Activated T-cell treated with anti-CD3 and anti-CD28 coated beads, Interleukin-2, amount 50 U/mL, for 4 hours (primary cell): ENCODE measurements around the gene CCN5. TPM values are rescaled to one million over a fixed set of nuclear protein-coding genes. Genes with fewer than 3 reads are reported as not detected.

Experiments used
- ATAC-seq, 2 donors: fragments of 200-7000 bp; cut with Tn5 transposase; one replicate each; pipeline ENCODE4 v1.10.0; 2021
- DNase-seq: peaks from one replicate; pipeline ENCODE4 v3.0.0-alpha.2; 2020
- H3K27me3 Mint-ChIP-seq: one replicate; pipeline ENCODE4 v1.8.0; 2021; ENCODE audit warnings: low read depth, mixed read lengths
- H3K36me3 Mint-ChIP-seq: one replicate; pipeline ENCODE4 v1.8.0; 2022; ENCODE audit warnings: mixed read lengths; ENCODE audit not compliant: insufficient read depth
- H3K4me1 Mint-ChIP-seq: one replicate; pipeline ENCODE4 v1.8.0; 2021; ENCODE audit warnings: low read depth, mixed read lengths
- H3K4me3 Mint-ChIP-seq: one replicate; pipeline ENCODE4 v1.8.0; 2021; ENCODE audit warnings: mild to moderate bottlenecking, moderate library complexity, mixed read lengths
- H3K9me3 Mint-ChIP-seq: one replicate; pipeline ENCODE4 v1.8.0; 2021; ENCODE audit warnings: mixed read lengths
- total RNA-seq, 3 donors: library from RNA; stranded (reverse); gene quantifications; one replicate each; pipeline ENCODE4 v1.2.1, GENCODE V29; 2021

The CCN5 gene
- total RNA-seq, 3 donors from 2014 or later = 0.15 TPM; not detected in 2

- DNase-seq (no peak), ATAC-seq (no peak)
- no peaks in the 10 kb centered on the region for H3K36me3 Mint-ChIP-seq
- H3K27me3 Mint-ChIP-seq = no peaks in the 10 kb centered on the region
- H3K9me3 Mint-ChIP-seq = peaks cover 3% of the 10 kb centered on the region
- H3K4me1 Mint-ChIP-seq = peaks cover 13% of the 10 kb centered on the region
- no peak overlapping the region for H3K4me3 Mint-ChIP-seq
Measured at GRCh38 chr20:44731657-44732056, 16.5 kb downstream of the CCN5 start.

- peaks cover 16% of the 10 kb centered on the region for H3K4me1 Mint-ChIP-seq
- peaks cover 3% of the 10 kb centered on the region for H3K9me3 Mint-ChIP-seq
- peak; percentile 36 to 44 for ATAC-seq
- DNase-seq = no peak
- no peaks in the 10 kb centered on the region for H3K36me3 Mint-ChIP-seq
- no peak overlapping the region for H3K4me3 Mint-ChIP-seq
- no peaks in the 10 kb centered on the region for H3K27me3 Mint-ChIP-seq
Measured at GRCh38 chr20:44732327-44732726, 17.2 kb downstream of the CCN5 start.

- H3K36me3 Mint-ChIP-seq = no peaks in the 10 kb centered on the region
- no peaks in the 10 kb centered on the region for H3K27me3 Mint-ChIP-seq
- no peak overlapping the region for H3K4me3 Mint-ChIP-seq
- peaks cover 17% of the 10 kb centered on the region for H3K4me1 Mint-ChIP-seq
- peaks cover 3% of the 10 kb centered on the region for H3K9me3 Mint-ChIP-seq
- DNase-seq = peak; percentile 45
- peak; percentile 58 to 63 for ATAC-seq
Measured at GRCh38 chr20:44733341-44734069, 18.3 kb downstream of the CCN5 start.

DNA sequence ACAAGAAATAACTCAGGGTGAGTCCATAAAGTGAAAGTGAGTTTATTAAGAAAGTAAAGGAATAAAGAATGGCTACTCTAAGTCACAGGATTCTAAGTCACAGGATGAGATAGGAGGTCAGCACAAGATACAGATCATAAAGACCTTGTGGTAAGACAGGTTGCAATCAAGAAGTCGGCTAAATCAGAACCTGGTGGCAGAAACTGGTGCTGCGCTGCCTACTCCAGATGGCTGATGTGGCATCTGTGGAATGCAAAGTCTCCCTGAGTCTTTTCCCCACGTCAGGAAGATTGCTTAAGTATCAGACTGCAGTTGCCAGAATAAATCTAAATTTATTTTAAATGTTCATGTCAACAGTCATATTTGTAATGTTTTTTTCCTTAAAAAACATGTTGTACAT lies 19.8 kb downstream of the CCN5 start:
- H3K4me3 Mint-ChIP-seq = no peak overlapping the region
- ATAC-seq (no peak), DNase-seq (no peak)
- peaks cover 3% of the 10 kb centered on the region for H3K9me3 Mint-ChIP-seq
- no peaks in the 10 kb centered on the region for H3K27me3 Mint-ChIP-seq
- peaks cover 20% of the 10 kb centered on the region for H3K4me1 Mint-ChIP-seq
- H3K36me3 Mint-ChIP-seq = no peaks in the 10 kb centered on the region

DNA sequence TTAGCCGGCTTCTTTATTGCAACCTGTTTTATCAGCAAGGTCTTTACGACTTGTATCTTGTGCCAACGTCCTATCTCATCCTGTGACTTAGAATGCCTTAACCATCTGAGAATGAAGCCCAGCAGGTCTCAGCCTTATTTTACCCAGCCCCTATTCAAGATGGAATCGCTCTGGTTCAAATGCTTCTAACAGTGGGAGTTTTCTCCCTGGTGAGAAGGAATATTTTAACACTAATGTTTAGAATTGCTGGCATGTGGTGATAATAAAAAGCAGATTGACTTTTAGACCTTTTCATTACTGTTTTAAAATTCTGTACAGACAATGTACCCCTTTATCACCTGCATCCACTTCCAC lies 20.6 kb downstream of the CCN5 start:
- Mint-ChIP-seq H3K9me3 (peaks cover 3% of the 10 kb centered on the region), H3K36me3 (no peaks in the 10 kb centered on the region), H3K4me1 (peaks cover 20% of the 10 kb centered on the region), H3K4me3 (peak overlapping the region; percentile 41), H3K27me3 (no peaks in the 10 kb centered on the region)
- no peak for DNase-seq
- ATAC-seq = no peak

GRCh38 chr20:44736170-44737021 lies 21.2 kb downstream of the CCN5 start:
- peaks cover 20% of the 10 kb centered on the region for H3K4me1 Mint-ChIP-seq
- DNase-seq (no peak), ATAC-seq (peak; percentile 64 to 68)
- peak overlapping the region; percentile 41 for H3K4me3 Mint-ChIP-seq
- H3K9me3 Mint-ChIP-seq = peaks cover 3% of the 10 kb centered on the region
- H3K36me3 Mint-ChIP-seq = no peaks in the 10 kb centered on the region
- no peaks in the 10 kb centered on the region for H3K27me3 Mint-ChIP-seq

DNA sequence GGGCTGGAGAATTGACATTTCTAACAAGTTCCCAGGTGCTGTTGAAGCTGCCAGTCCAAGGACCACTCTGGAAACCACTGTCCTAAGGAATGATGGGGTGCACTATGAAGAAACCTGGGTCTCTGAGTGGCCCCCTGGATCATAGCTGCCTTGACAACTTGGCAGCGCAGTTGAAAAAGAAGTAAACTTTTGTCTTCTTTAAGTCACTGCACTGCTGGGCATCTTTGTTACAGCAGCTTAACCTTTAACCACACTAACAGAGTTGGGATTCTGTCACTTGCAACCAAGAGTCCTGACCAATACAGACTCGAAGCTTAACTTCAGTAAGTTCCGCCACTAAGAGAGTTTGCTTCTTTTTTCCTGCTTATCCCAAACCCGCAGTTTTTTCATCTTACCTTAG lies 21.9 kb downstream of the CCN5 start:
- H3K9me3 Mint-ChIP-seq = peaks cover 3% of the 10 kb centered on the region
- no peak overlapping the region for H3K4me3 Mint-ChIP-seq
- ATAC-seq (no peak), DNase-seq (no peak)
- H3K4me1 Mint-ChIP-seq = peaks cover 20% of the 10 kb centered on the region
- H3K27me3 Mint-ChIP-seq = no peaks in the 10 kb centered on the region
- H3K36me3 Mint-ChIP-seq = no peaks in the 10 kb centered on the region

DNA sequence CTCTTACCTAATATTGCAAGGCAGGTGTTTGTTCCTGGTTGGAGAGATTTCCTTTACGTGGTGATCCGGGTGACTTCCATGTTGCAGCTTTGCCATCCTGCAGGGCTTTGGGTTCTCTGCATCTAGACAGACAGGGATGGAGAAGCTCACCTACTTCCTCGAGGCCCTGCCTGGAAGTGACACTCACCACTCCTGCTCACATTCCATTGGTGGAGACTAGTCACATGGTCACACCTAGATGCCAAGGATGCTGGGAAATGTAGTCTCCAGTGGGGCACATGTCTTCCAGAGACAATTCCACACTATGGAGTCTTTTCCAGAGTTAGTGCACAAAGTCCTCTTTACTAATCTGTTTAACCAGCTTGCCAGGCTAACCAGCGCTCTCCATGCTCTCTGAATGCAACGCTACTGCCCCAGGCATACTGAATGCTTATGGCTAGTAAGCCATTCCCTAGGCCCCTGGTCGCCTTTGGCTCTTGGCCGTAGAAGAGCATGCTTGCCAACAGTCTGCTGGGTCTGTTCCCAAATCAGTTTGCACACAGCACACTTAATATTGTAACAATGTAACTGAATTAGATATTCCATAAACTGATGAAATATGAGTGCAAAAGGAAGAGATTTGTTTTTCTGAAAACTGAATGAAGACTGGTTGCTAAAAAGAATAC lies 23.8 kb downstream of the CCN5 start:
- H3K36me3 Mint-ChIP-seq = no peaks in the 10 kb centered on the region
- H3K4me3 Mint-ChIP-seq = no peak overlapping the region
- no peak for DNase-seq

DNA sequence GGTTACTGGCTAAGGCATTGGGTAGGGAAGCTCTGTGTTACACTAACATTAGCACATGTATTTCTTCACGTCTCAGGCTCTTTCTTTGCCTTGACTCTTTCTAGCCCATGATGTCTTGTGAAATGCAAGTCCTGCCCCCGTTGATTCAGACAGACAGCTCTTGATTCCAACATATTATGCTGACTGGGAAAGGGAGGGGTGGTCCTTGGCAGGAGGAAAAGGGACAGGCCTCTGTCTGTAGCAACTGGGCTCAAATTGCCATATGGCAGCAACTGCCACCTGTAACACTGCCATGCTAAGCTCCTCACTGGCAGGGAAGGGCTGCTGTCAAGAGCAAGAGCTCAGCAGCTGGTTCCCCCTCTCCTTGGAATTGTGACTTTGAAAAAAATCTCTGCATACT lies 24.8 kb downstream of the CCN5 start:
- Mint-ChIP-seq H3K4me3 (no peak overlapping the region), H3K36me3 (no peaks in the 10 kb centered on the region), H3K9me3 (peaks cover 3% of the 10 kb centered on the region), H3K4me1 (peaks cover 17% of the 10 kb centered on the region), H3K27me3 (peaks cover 9% of the 10 kb centered on the region)
- ATAC-seq (no peak), DNase-seq (no peak)

More for the DNA sequence above, 23.8 kb downstream of the CCN5 start:
- H3K4me1 Mint-ChIP-seq = peaks cover 14% of the 10 kb centered on the region
- peaks cover 3% of the 10 kb centered on the region for H3K9me3 Mint-ChIP-seq
- peaks cover 3% of the 10 kb centered on the region for H3K27me3 Mint-ChIP-seq
- ATAC-seq = peak; percentile 56 to 66

DNA sequence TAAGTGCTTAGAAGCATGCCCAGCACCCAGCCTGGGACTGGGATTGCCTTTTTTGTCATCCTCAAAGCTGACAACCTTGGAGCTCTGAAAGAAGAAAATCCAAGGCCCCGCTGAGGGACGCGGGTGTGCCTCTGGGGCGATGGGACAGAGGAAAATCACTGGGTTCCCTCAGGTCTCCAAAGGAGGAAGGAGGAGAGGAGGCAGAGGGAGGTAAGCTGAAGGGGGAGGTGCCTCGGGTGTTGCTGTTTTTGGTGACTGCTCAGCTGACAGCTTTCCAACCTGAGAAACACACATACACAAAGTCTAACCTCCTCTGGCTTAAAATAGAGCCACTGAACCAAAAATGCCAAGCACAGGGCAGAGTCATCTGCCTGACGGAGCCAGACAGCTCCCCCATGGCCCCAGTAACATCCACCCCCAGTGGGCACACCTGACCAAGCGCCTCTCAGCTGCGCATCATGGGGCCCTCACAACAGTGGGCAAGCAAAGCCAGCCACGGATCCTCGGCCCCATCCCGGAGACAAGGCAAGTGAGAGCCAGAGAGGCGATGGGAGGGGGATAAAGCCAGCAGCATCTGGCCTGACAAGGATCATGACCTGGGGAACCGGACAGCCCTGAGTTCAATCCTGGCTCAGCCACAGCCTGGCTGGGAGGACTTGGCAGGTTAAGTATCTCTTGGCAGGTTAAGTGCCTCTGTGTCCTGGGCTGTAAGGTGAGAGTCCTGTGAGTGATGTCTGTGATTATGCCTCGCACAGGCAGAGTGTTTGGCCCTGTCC lies 27.3 kb downstream of the CCN5 start:
- ATAC-seq (no peak), DNase-seq (no peak)

GRCh38 chr20:44743080-44743701 lies 28.0 kb downstream of the CCN5 start:
- DNase-seq (no peak), ATAC-seq (no peak)
- Mint-ChIP-seq H3K27me3 (peaks cover 20% of the 10 kb centered on the region), H3K4me3 (no peak overlapping the region), H3K4me1 (peaks cover 19% of the 10 kb centered on the region), H3K36me3 (no peaks in the 10 kb centered on the region), H3K9me3 (no peaks in the 10 kb centered on the region)

More for the DNA sequence above, 27.3 kb downstream of the CCN5 start:
- peaks cover 16% of the 10 kb centered on the region for H3K4me1 Mint-ChIP-seq
- H3K4me3 Mint-ChIP-seq = no peak overlapping the region
- H3K27me3 Mint-ChIP-seq = peaks cover 20% of the 10 kb centered on the region
- no peaks in the 10 kb centered on the region for H3K9me3 Mint-ChIP-seq
- no peaks in the 10 kb centered on the region for H3K36me3 Mint-ChIP-seq

- DNase-seq (no peak), ATAC-seq (no peak)
- peaks cover 27% of the 10 kb centered on the region for H3K27me3 Mint-ChIP-seq
- H3K9me3 Mint-ChIP-seq = no peaks in the 10 kb centered on the region
- no peaks in the 10 kb centered on the region for H3K36me3 Mint-ChIP-seq
- peak overlapping the region; percentile 48 for H3K4me3 Mint-ChIP-seq
- peaks cover 16% of the 10 kb centered on the region for H3K4me1 Mint-ChIP-seq
Measured at GRCh38 chr20:44743916-44744655, 28.9 kb downstream of the CCN5 start.

GRCh38 chr20:44745122-44745597 lies 30.0 kb downstream of the CCN5 start:
- Mint-ChIP-seq H3K4me1 (peaks cover 16% of the 10 kb centered on the region), H3K27me3 (peaks cover 33% of the 10 kb centered on the region), H3K9me3 (no peaks in the 10 kb centered on the region), H3K36me3 (no peaks in the 10 kb centered on the region), H3K4me3 (peak overlapping the region; percentile 67)
- DNase-seq (no peak), ATAC-seq (no peak)
